Osteoblast (primary cell): ENCODE data around the gene SKA1. TPM values are rescaled to one million over a fixed set of nuclear protein-coding genes. Genes with fewer than 3 reads are reported as not detected.

ENCODE experiments used
- DNase-seq: peaks from one replicate; pipeline ENCODE4 v3.0.0; 2011; ENCODE audit warnings: low spot score, mixed read lengths; ENCODE audit not compliant: insufficient read length; ENCODE audit errors: missing footprints
- H2AFZ ChIP-seq: 2 replicates; pipeline ENCODE4 v1.6.0; 2011; ENCODE audit warnings: mild to moderate bottlenecking, low read length
- H3K27ac ChIP-seq: 2 replicates; pipeline ENCODE4 v1.5.1; 2011; ENCODE audit warnings: mild to moderate bottlenecking, low read depth, low read length, moderate library complexity
- H3K27me3 ChIP-seq: 2 replicates; pipeline ENCODE4 v1.6.0; 2012; ENCODE audit warnings: mild to moderate bottlenecking, control low read depth, inconsistent platforms, low read length, moderate library complexity; ENCODE audit not compliant: insufficient read depth
- H3K36me3 ChIP-seq: 2 replicates; pipeline ENCODE4 v1.5.1; 2011; ENCODE audit warnings: mild to moderate bottlenecking, low read length, control low read depth, moderate library complexity; ENCODE audit not compliant: insufficient read depth
- H3K4me1 ChIP-seq: 2 replicates; pipeline ENCODE4 v1.5.1; 2011; ENCODE audit warnings: mild to moderate bottlenecking, low read length, control low read depth, moderate library complexity; ENCODE audit not compliant: insufficient read depth
- H3K4me2 ChIP-seq: 2 replicates; pipeline ENCODE4 v1.6.0; 2011; ENCODE audit warnings: mild to moderate bottlenecking, low read length; ENCODE audit not compliant: insufficient read depth
- H3K4me3 ChIP-seq: fragments of 200-600 bp; sonication (generic); 3 replicates; pipeline ENCODE4 v1.5.1; 2012; ENCODE audit warnings: mild to moderate bottlenecking, low read length, inconsistent platforms; ENCODE audit not compliant: insufficient read depth
- H3K79me2 ChIP-seq: 2 replicates; pipeline ENCODE4 v1.6.0; 2012; ENCODE audit warnings: mild to moderate bottlenecking, low read length, control low read depth, inconsistent platforms; ENCODE audit not compliant: insufficient read depth
- H3K9me3 ChIP-seq: 2 replicates; pipeline ENCODE4 v1.5.1; 2011; ENCODE audit warnings: low read depth, low read length, control low read depth
- H4K20me1 ChIP-seq: 2 replicates; pipeline ENCODE4 v1.6.0; 2012; ENCODE audit warnings: mild to moderate bottlenecking, low read length, control low read depth; ENCODE audit not compliant: insufficient read depth
- CTCF ChIP-seq: IDR thresholded peaks from 2 replicates; pipeline ENCODE4 v1.5.1; 2011; ENCODE audit warnings: mild to moderate bottlenecking, low read depth, low read length, moderate library complexity; ENCODE audit errors: extremely low read depth
- total RNA-seq: library from RNA; depleted of rRNA; stranded (reverse); fragments of >200 nt; gene quantifications from 2 replicates; pipeline ENCODE4 v1.2.3, GENCODE V29; 2012

Gene SKA1
- total RNA-seq, 1 donor, result 1.8 TPM

- Histone ChIP-seq H3K27me3 (no peaks in the 10 kb centered on the region), H3K4me3 (no peak overlapping the region), H4K20me1 (no peaks in the 10 kb centered on the region), H3K4me2 (no peak overlapping the region), H2AFZ (no peak overlapping the region), H3K79me2 (no peaks in the 10 kb centered on the region), H3K36me3 (no peaks in the 10 kb centered on the region), H3K27ac (no peak overlapping the region), H3K4me1 (no peaks in the 10 kb centered on the region), H3K9me3 (no peaks in the 10 kb centered on the region)
- TF ChIP-seq CTCF, result no peak
- no peak for DNase-seq
Observed at GRCh38 chr18:50439460-50440015, 64.7 kb downstream of the SKA1 start.

- H3K79me2 ChIP-seq, result no peaks in the 10 kb centered on the region
- H3K9me3 ChIP-seq, result no peaks in the 10 kb centered on the region
- no peaks in the 10 kb centered on the region for H3K4me1 ChIP-seq
- no peaks in the 10 kb centered on the region for H3K27me3 ChIP-seq
- DNase-seq, result no peak
- TF ChIP-seq CTCF, result no peak
- H3K27ac ChIP-seq, result no peak overlapping the region
- H4K20me1 ChIP-seq, result no peaks in the 10 kb centered on the region
- no peak overlapping the region for H2AFZ ChIP-seq
- H3K36me3 ChIP-seq, result no peaks in the 10 kb centered on the region
- H3K4me2 ChIP-seq, result no peak overlapping the region
- no peak overlapping the region for H3K4me3 ChIP-seq
Observed at GRCh38 chr18:50441016-50441415, 66.2 kb downstream of the SKA1 start.

- no peaks in the 10 kb centered on the region for H4K20me1 ChIP-seq
- H3K4me3 ChIP-seq, result no peak overlapping the region
- no peaks in the 10 kb centered on the region for H3K4me1 ChIP-seq
- H2AFZ ChIP-seq, result no peak overlapping the region
- no peaks in the 10 kb centered on the region for H3K36me3 ChIP-seq
- no peak for TF ChIP-seq CTCF
- no peaks in the 10 kb centered on the region for H3K79me2 ChIP-seq
- DNase-seq, result no peak
- H3K4me2 ChIP-seq, result no peak overlapping the region
- H3K27me3 ChIP-seq, result no peaks in the 10 kb centered on the region
- no peak overlapping the region for H3K27ac ChIP-seq
- no peaks in the 10 kb centered on the region for H3K9me3 ChIP-seq
Observed at GRCh38 chr18:50441501-50441900, 66.7 kb downstream of the SKA1 start.

Other genes starting within 250 kb of the SKA1 start
- gene MYO5B, start 179.9 kb upstream of the SKA1 start, total RNA-seq, result 0.36 and 1.2 TPM in 2 replicates
- 0.36 and 0.59 TPM in 2 replicates for gene CFAP53, start 108.6 kb upstream of the SKA1 start, total RNA-seq
- 64.8 and 71.3 TPM in 2 replicates for gene MBD1, start 93.5 kb upstream of the SKA1 start, total RNA-seq
- gene CXXC1, start 87.4 kb upstream of the SKA1 start, total RNA-seq, result 30.4 and 33.3 TPM in 2 replicates
- not detected in 2 replicates for gene MAPK4, start 185.0 kb downstream of the SKA1 start, total RNA-seq